Brain microvascular endothelial cell (primary cell): ENCODE data around the gene C11orf21.
"Not testable (repeated sequence)": the region's sequence is repeated elsewhere in the genome, so short reads cannot be mapped to it uniquely, and the experiment has no call there.

Experiments
- DNase-seq: peaks from one replicate; pipeline ENCODE4 v3.0.0-alpha.2; 2020
- H3K27ac ChIP-seq: fragments of 250-450 bp; sonication (Bioruptor Pico); 2 replicates; pipeline ENCODE4 v1.5.1; 2020; ENCODE audit warnings: mild to moderate bottlenecking, moderate library complexity
- H3K27me3 ChIP-seq: fragments of 250-450 bp; sonication (Bioruptor Pico); replicated peaks from 2 replicates; pipeline ENCODE4 v1.5.1; 2020; ENCODE audit warnings: mild to moderate bottlenecking
- H3K36me3 ChIP-seq: fragments of 250-450 bp; sonication (Bioruptor Pico); replicated peaks from 2 replicates; pipeline ENCODE4 v1.5.1; 2020; ENCODE audit warnings: mild to moderate bottlenecking
- H3K4me3 ChIP-seq: 2 replicates; pipeline ENCODE4 v1.5.1; 2011; ENCODE audit warnings: low read depth, mild to moderate bottlenecking, control low read depth, low read length, moderate library complexity
- CTCF ChIP-seq: IDR thresholded peaks from 2 replicates; pipeline ENCODE4 v1.5.1; 2011; ENCODE audit warnings: low read depth, mild to moderate bottlenecking, moderate library complexity, low read length, control low read depth, inconsistent platforms; ENCODE audit errors: missing control alignments
- in situ Hi-C: cut with HindIII; loops from 2 replicates; pipeline ENCODE4 v1.10.0; 2017; ENCODE audit warnings: low sequenced_read_pairs, low pct_ligation_motif_present

Gene C11orf21

GRCh38 chr11:2345050-2345449 lies 43.3 kb upstream of the C11orf21 start:
- in situ Hi-C loops, result no loop called here
- Histone ChIP-seq H3K36me3 (no peaks in the 10 kb centered on the region), H3K27ac (no peak overlapping the region), H3K27me3 (no peaks in the 10 kb centered on the region), H3K4me3 (no peak overlapping the region)
- no peak for TF ChIP-seq CTCF
- no peak for DNase-seq

- H3K27ac ChIP-seq, result no peak overlapping the region
- DNase-seq, result no peak
- H3K4me3 ChIP-seq, result no peak overlapping the region
- no peaks in the 10 kb centered on the region for H3K36me3 ChIP-seq
- H3K27me3 ChIP-seq, result no peaks in the 10 kb centered on the region
- in situ Hi-C loops, result no loop called here
- no peak for TF ChIP-seq CTCF
Measured at GRCh38 chr11:2343502-2343901, 41.8 kb upstream of the C11orf21 start.

- Histone ChIP-seq H3K4me3 (no peak overlapping the region), H3K27me3 (no peaks in the 10 kb centered on the region), H3K36me3 (no peaks in the 10 kb centered on the region), H3K27ac (no peak overlapping the region)
- no peak for DNase-seq
- in situ Hi-C loops, result no loop called here
- no peak for TF ChIP-seq CTCF
Measured at GRCh38 chr11:2342981-2343380, 41.3 kb upstream of the C11orf21 start.

DNA sequence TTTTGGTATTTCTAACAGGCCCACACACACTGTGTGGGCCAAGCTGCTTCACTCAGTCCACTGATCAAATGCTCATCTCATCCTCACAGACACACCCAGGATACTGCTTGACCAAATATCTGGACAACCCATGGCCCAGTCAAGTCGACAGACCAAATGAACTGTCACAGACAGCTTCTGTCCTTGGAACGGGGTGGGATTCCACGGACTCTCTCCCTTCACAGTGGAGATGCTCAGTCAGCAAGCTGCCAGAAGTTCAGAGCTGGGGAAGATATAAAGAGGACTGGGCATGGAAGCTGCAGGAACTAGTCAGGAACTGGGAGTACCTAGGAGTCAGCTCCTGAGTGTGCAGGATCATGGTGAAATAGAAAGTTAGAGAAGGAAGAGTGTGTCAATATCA lies 40.8 kb upstream of the C11orf21 start:
- H3K4me3 ChIP-seq, result no peak overlapping the region
- H3K27ac ChIP-seq, result no peak overlapping the region
- H3K27me3 ChIP-seq, result no peaks in the 10 kb centered on the region
- no peak for DNase-seq
- H3K36me3 ChIP-seq, result no peaks in the 10 kb centered on the region
- TF ChIP-seq CTCF, result no peak
- in situ Hi-C loops, result no loop called here

GRCh38 chr11:2338760-2339159 lies 37.0 kb upstream of the C11orf21 start:
- H3K27ac ChIP-seq, H3K27me3 ChIP-seq, H3K36me3 ChIP-seq, in situ Hi-C loops, DNase-seq, H3K4me3 ChIP-seq: not testable (repeated sequence)
- TF ChIP-seq CTCF, result peak; percentile 10

DNA sequence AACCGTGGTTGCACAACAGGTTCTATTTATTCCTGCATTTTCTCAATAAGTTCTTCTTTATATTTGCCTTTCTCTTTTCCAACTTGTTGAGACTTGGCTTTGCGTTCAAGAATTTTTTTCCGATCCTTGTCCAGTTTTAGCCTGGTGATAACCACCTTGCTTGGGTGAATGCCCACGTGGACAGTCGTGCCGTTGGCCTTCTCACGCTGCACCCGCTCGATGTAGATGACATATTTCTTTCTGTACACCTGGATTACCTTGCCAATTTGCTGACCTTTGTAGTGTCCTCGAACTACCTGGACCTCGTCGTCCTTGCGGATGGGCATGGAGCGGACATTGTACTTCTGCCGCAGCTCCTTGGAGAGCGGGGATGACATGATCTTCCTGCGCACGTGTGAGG lies 33.6 kb upstream of the C11orf21 start:
- in situ Hi-C loops, H3K36me3 ChIP-seq, DNase-seq, H3K4me3 ChIP-seq, H3K27ac ChIP-seq, H3K27me3 ChIP-seq: not testable (repeated sequence)

- DNase-seq, H3K4me3 ChIP-seq, H3K36me3 ChIP-seq, H3K27ac ChIP-seq, H3K27me3 ChIP-seq, in situ Hi-C loops: not testable (repeated sequence)
Measured at GRCh38 chr11:2333486-2334205, 31.9 kb upstream of the C11orf21 start.

DNA sequence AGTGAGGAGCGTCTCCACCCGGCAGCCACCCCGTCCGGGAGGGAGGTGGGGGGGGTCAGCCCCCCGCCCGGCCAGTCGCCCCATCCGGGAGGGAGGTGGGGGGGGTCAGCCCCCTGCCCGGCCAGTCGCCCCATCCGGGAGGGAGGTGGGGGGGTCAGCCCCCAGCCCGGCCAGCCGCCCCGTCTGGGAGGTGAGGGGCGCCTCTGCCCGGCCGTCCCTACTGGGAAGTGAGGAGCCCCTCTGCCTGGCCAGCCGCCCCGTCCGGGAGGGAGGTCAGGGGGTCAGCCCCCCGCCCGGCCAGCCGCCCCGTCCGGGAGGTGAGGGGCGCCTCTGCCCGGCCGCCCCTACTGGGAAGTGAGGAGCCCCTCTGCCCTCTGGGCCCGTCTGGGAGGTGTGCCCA lies 30.9 kb upstream of the C11orf21 start:
- H3K36me3 ChIP-seq, H3K27me3 ChIP-seq, DNase-seq, in situ Hi-C loops, H3K4me3 ChIP-seq, H3K27ac ChIP-seq: not testable (repeated sequence)
